GM18505 (cell line): Measurements from ENCODE around the gene FAM171A2.
"Not testable (repeated sequence)": the region's sequence is repeated elsewhere in the genome, so short reads cannot be mapped to it uniquely, and the experiment has no call there.

ENCODE experiments used
- ATAC-seq: cut with Tn5 transposase; IDR thresholded peaks from one replicate; pipeline ENCODE4 v1.9.1; 2021; ENCODE audit not compliant: unreplicated experiment
- POLR2A ChIP-seq: IDR thresholded peaks from 4 replicates; pipeline ENCODE4 v1.6.1; 2011; ENCODE audit warnings: borderline replicate concordance; ENCODE audit not compliant: insufficient read depth, insufficient read length; ENCODE audit errors: extremely low read depth

Gene FAM171A2

DNA sequence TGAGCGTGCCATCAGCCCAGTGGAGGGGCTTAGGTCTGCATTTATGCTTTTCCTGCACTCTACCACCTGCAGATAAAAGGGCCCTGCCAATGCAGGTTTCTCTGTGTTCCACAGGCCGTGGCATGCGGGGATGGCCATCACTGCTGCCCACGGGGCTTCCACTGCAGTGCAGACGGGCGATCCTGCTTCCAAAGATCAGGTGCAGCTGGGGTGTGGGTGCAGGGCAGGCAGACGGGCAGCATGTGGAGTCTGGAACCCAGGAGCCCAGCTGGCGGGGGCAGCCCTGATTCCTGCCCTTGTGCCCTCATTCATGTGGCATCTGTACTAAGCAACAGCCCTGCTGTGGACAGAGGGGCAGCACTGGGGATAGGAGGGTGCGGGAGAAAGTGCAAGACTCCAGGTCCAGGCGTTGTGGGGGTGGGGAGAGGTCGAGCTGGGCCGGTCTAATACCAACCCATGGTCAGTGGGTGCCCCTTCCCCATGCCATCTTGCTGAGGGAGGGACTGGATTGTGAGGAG is 14.0 kb downstream of the FAM171A2 start:
- ATAC-seq = no peak
- TF ChIP-seq POLR2A = no peak

DNA sequence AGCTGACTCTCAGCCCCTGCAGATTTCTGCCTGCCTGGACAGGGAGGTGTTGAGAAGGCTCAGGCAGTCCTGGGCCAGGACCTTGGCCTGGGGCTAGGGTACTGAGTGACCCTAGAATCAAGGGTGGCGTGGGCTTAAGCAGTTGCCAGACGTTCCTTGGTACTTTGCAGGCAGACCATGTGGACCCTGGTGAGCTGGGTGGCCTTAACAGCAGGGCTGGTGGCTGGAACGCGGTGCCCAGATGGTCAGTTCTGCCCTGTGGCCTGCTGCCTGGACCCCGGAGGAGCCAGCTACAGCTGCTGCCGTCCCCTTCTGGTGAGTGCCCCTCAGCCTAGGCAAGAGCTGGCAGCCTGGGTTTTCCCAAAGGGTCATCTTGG is 14.7 kb downstream of the FAM171A2 start:
- ATAC-seq = no peak
- TF ChIP-seq POLR2A = no peak

DNA sequence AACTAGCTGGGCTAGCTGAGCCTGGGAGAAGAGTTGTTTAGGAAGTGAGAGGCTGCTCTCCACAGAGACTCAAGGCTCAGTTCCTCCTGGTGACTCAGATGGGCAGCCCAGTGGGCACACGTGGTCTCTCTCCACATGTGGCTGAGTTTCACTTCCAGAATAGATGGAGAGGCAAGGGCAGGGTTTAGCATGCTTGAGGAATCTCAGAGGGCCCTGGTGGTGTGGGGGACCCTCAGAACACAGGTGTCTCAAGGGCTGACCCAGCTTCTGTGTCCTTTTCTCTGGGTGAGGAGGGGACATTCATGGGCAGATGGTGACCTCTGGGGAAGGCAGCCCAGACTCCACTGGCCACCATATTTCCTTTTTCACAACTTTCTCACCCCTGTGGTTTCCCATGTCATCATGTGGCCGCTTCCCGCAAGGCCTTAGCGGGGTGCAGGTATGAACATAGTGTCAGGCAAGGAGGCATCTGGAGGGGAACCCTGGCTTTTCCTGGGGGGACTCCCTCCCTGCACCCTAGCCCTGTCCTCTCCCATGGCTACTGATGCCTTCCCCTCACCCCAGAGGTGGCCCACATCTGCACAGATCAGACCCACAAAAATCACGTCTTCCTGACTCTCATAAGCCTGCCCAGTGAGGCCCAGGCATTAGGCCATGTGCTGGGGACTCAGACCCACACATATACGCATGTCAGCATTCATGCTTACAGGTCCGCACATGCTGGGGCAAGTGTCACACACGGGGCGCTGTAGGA is 15.2 kb downstream of the FAM171A2 start:
- TF ChIP-seq POLR2A = peak; percentile 19
- peak; percentile 39 for ATAC-seq

DNA sequence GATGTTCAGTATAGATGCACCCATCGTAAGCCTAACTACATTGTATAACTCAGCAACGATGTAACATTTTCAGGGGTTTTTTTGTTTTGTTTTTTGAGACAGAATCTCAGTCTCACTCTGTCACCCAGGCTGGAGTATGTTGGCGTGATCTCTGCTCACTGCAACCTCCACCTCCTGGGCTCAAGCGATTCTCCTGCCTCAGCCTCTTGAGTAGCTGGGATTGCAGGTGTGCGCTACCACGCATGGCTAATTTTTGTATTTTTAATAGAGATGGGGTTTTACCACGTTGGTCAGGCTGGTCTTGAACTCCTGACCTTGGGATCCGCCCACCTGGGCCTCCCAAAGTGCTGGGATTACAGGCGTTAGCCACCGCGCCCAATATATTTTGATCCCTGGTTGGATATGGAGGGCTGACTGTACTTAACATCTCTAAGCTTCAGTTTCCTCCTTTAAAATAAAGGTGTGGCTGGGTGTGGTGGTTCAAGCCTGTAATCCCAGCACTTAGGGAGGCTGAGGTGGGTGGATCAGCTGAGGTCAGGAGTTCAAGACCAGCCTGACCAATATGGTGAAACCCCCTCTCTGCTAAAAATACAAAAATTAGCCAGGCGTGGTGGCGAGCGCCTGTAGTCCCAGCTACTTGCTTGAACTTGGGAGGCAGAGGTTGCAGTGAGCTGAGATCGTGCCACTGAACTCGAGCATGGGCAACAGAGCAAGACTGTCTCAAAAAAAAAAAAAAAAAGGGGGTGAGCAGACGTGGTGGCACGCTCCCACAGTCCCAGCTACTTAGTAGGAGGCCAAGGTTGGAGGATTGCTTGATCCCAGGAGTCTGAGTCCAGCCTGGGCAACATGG is 16.2 kb downstream of the FAM171A2 start:
- peak; percentile 15 for ATAC-seq

DNA sequence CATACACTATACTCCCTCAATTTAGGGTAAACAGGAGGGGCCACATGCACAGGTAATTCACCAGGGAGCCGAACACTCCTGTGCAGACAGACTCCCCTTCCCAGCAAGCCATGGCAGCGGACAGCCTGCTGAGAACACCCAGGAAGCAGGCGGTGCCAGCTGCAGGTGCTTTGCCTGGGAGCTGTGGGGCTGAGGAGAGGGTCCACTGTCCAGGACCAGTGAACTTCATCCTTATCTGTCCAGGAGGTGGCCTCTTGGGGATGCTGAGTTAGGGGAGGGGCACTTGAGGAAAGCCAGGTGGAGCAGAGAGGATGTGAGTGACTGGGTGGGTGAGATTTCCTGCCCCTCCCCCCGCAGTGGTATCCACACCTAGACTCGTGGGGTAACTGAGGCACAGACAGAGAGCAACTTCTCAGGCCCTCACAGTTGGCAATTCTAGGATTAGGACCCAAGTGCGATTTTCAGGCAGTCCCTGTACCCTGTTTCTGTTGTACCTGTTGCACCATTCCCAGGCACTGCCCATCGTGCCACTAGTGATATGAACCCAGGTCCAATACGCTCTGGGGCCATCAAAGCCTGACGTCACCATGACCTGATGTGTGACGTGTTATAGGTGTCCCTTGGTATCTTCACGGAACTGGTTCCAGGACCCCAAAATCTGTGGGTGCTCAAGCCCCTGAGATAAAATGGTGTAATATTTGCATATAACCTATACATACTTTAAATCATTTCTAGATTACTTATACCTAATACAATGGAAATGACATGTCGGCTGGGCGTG is 17.4 kb downstream of the FAM171A2 start:
- ATAC-seq = no peak
- TF ChIP-seq POLR2A = no peak

DNA sequence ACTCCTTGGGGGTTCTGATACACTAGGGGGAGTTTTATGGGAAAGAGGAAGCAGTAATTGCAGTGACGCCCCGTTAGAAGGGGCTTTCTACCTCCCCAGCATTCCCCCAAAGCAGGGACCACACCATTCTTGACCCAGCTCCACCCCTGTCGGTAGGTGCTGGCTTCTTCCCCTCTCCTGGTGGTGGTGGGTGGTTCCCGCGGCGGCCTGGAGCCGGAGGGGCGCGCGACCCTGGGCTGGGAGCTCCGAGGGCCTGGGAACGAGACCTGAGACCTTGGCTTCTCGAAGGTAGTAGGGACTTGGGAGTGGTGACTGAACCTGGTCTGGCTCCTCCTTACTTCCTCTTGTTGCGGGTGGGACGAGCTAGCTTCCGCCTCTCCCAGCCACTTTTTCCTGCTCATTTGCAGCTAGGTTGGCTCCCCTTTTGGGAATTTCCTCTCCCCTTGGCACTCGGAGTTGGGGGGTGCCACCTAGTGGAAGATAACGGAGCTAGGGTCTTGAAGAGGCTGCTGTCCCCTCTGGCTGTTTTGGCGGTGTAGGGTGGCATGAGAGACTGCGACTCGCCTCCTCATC is 18.1 kb downstream of the FAM171A2 start:
- ATAC-seq = peak; percentile 8
- no peak for TF ChIP-seq POLR2A

DNA sequence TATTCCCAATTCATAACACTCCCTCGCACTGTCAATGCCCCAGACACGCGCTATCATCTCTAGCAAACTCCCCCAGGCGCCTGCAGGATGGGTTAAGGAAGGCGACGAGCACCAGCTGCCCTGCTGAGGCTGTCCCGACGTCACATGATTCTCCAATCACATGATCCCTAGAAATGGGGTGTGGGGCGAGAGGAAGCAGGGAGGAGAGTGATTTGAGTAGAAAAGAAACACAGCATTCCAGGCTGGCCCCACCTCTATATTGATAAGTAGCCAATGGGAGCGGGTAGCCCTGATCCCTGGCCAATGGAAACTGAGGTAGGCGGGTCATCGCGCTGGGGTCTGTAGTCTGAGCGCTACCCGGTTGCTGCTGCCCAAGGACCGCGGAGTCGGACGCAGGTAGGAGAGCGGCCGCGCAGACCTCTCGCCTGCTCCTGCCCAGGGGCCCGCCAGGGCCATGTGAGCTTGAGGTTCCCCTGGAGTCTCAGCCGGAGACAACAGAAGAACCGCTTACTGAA is 18.7 kb downstream of the FAM171A2 start, which contains the start of gene GRN:
TSS of gene GRN (plus strand) at position 364 of the 515 bp plus-strand sequence. CDS start 3,863 bp downstream, outside the sequence.
- TF ChIP-seq POLR2A = peak; percentile 96
- ATAC-seq = peak; percentile 36

DNA sequence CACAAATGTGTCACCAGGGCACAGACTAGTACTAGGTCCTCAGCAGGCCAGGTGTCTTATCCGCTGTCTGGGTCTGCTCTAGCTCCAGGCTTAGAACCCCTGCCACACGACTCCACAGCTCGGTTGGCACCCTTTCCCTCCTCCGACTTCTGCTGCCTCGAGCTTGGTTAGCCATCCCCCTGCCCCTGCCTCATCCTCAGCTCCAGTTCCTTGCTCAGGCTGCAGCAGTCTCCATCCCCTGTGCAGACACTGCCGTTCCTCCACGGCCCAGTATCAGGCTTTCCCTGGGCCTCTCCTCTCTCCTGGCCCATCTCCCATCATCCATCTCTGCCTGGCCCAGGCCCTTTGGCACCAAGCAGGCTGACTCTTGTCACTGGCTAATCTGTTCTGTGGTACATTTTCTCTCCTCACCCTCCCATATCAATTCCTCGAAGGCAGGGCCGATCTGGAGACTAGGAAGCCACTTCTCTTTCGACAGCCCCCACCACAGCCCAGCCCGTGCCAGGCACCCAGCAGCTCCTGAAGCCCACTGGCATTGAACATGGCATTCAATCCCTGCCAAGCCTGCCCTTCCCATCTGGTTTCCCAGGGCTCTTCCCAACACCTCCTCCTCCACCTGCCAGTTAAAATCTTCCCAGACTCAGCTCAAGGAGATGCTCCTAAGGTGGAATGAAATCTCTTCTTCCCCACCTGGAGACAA is 20.0 kb downstream of the FAM171A2 start:
- TF ChIP-seq POLR2A = no peak
- no peak for ATAC-seq

DNA sequence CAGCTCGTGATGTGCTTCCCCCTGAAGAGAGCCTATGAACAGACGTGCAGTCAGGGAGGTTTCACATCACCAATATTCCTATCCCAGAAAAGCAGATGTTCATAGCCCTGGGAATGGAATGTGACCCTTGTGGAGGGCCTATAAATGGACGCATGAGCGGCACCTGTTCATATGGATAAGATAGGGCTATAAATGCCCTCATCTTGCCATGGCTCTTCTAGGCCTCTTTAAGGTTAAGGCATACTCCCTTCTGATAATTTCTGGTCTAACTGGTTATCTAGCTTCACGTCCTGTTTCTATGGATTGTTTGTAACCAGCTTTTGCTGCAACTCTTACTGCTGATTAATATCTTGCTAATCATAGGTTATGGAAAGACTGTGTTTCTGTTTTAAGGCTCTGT is 23.1 kb downstream of the FAM171A2 start:
- ATAC-seq = not testable (repeated sequence)

DNA sequence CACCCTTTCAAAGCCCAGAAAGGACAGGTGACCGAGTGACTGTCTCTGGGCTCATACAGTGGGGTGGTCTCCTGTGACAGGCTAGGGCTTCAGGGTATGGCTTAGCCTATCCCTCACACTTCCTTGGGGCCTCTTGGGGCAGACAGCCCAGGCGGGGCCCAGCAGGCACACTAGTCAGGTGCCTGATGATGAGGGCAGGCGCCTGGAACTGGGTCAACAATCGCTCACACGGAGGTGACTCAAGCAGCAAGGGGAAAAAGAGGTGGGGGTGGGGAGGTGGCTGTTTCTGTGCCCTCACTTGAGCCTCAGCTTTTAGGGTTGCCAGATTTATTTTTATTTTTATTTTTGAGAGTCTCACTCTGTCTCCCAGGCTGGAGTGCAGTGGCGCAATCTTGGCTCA is 25.0 kb downstream of the FAM171A2 start:
- no peak for TF ChIP-seq POLR2A
- ATAC-seq = no peak

DNA sequence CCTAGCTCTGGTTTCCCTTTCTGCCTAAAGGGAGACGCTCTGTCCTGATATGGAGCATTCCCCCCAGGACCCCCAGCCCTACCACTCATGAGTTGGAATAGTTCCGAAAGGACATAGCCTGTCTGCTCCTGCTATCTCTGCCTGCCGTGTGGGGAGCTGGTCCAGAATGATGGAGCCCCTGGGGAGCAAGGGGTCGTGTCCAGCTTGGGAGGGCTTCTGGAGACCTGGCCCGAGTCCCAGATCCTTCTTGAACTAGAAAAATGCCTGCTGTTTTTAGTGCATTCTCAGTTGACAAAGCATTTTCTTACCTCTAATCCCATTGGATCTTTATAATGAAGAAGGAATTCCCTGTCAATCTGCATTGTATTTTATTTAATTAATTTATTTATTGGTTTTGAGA is 27.7 kb downstream of the FAM171A2 start:
- no peak for TF ChIP-seq POLR2A
- ATAC-seq = no peak

DNA sequence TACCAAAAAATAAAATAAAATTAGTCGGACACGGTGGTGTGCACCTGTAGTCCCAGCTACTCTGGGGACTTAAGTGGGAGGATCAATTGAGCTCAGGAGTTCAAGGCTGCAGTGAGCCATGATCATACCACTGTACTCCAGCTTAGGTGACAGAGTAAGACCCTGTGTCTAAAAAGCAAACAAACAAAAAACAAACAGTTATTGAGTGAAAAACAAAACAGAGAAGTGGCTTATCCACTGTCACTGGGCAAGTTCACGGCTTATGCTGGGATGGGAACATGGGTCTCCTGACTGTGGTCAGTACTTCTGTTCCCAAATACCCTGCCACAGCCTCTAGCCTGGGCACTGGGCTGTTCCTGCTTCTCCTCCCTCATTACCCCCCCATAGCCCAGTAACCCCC is 28.1 kb downstream of the FAM171A2 start:
- TF ChIP-seq POLR2A = no peak
- ATAC-seq = no peak
